ENCODE results near the gene LAMC3. TPM values are rescaled to one million over a fixed set of nuclear protein-coding genes. Genes with fewer than 3 reads are reported as not detected.

Gene LAMC3
- polyA plus RNA-seq, 1 donor from 2014 or later, result 0.04 TPM

- no peaks in the 10 kb centered on the region for H4K20me1 ChIP-seq (ENCODE audit: insufficient read depth)
- H3K27me3 ChIP-seq (ENCODE audit: insufficient read depth, low read depth, low read length), result peaks cover 18% of the 10 kb centered on the region
- no peak overlapping the region for H3K4me2 ChIP-seq (ENCODE audit: low read length)
- H3K9me2 ChIP-seq (ENCODE audit: insufficient read depth, low read length), result no peaks in the 10 kb centered on the region
- H3K27ac ChIP-seq (ENCODE audit: low read length), result no peak overlapping the region
- TF ChIP-seq TAF1 (IDR thresholded peaks at IDR 0.05; ENCODE audit: low read depth) (no peak), EP300 (conservative IDR thresholded peaks at IDR 0.05; ENCODE audit: poor library complexity, severe bottlenecking) (no peak), SMC3 (conservative IDR thresholded peaks at IDR 0.05; ENCODE audit: poor library complexity) (no peak), RAD21 (conservative IDR thresholded peaks at IDR 0.05) (no peak), CTCF (IDR thresholded peaks at IDR 0.05; ENCODE audit: poor library complexity, severe bottlenecking) (no peak), EZH2 (IDR thresholded peaks at IDR 0.05; ENCODE audit: borderline replicate concordance, insufficient read depth, low read length, poor library complexity, severe bottlenecking) (no peak), REST (IDR thresholded peaks at IDR 0.05; ENCODE audit: borderline replicate concordance) (no peak), POLR2AphosphoS5 (IDR thresholded peaks at IDR 0.05) (no peak), MXI1 (conservative IDR thresholded peaks at IDR 0.05; ENCODE audit: poor library complexity, severe bottlenecking) (no peak)
- H3K79me2 ChIP-seq (replicated peaks; ENCODE audit: insufficient read depth, low read length), result no peaks in the 10 kb centered on the region
- no peaks in the 10 kb centered on the region for H3K9me3 ChIP-seq (ENCODE audit: low read length)
- no peaks in the 10 kb centered on the region for H3K36me3 ChIP-seq (ENCODE audit: insufficient read depth, low read length)
- H3K4me3 ChIP-seq (ENCODE audit: low read length), result no peak overlapping the region
- H3K9ac ChIP-seq (ENCODE audit: low read length), result no peak overlapping the region
- H2AFZ ChIP-seq (ENCODE audit: low read depth, low read length), result no peak overlapping the region
- H3F3A ChIP-seq (ENCODE audit: insufficient read depth, low read length, poor library complexity, severe bottlenecking), result no peaks in the 10 kb centered on the region
These were observed 4.2 kb downstream of the LAMC3 start for GRCh38 chr9:131013015-131013755.

GRCh38 chr9:131013771-131014676 is 5.0 kb downstream of the LAMC3 start:
- Histone ChIP-seq H3K27ac (ENCODE audit: low read length) (no peak overlapping the region), H4K20me1 (ENCODE audit: insufficient read depth) (no peaks in the 10 kb centered on the region), H3K4me3 (ENCODE audit: low read length) (no peak overlapping the region), H3K36me3 (ENCODE audit: insufficient read depth, low read length) (no peaks in the 10 kb centered on the region), H3K27me3 (ENCODE audit: insufficient read depth, low read depth, low read length) (peaks cover 11% of the 10 kb centered on the region), H3K9ac (ENCODE audit: low read length) (no peak overlapping the region), H2AFZ (ENCODE audit: low read depth, low read length) (no peak overlapping the region), H3K9me3 (ENCODE audit: low read length) (no peaks in the 10 kb centered on the region), H3F3A (ENCODE audit: insufficient read depth, low read length, poor library complexity, severe bottlenecking) (no peaks in the 10 kb centered on the region), H3K9me2 (ENCODE audit: insufficient read depth, low read length) (no peaks in the 10 kb centered on the region), H3K4me2 (ENCODE audit: low read length) (no peak overlapping the region), H3K79me2 (replicated peaks; ENCODE audit: insufficient read depth, low read length) (no peaks in the 10 kb centered on the region)
- TF ChIP-seq TAF1 (IDR thresholded peaks at IDR 0.05; ENCODE audit: low read depth), result no peak
- no peak for TF ChIP-seq EZH2 (IDR thresholded peaks at IDR 0.05; ENCODE audit: borderline replicate concordance, insufficient read depth, low read length, poor library complexity, severe bottlenecking)
- no peak for TF ChIP-seq CTCF (IDR thresholded peaks at IDR 0.05; ENCODE audit: poor library complexity, severe bottlenecking)
- TF ChIP-seq SMC3 (conservative IDR thresholded peaks at IDR 0.05; ENCODE audit: poor library complexity), result no peak
- TF ChIP-seq REST (IDR thresholded peaks at IDR 0.05; ENCODE audit: borderline replicate concordance), result no peak
- TF ChIP-seq MXI1 (conservative IDR thresholded peaks at IDR 0.05; ENCODE audit: poor library complexity, severe bottlenecking), result no peak
- TF ChIP-seq RAD21 (conservative IDR thresholded peaks at IDR 0.05), result no peak
- no peak for TF ChIP-seq EP300 (conservative IDR thresholded peaks at IDR 0.05; ENCODE audit: poor library complexity, severe bottlenecking)
- no peak for TF ChIP-seq POLR2AphosphoS5 (IDR thresholded peaks at IDR 0.05)

Measured in neural cell (in vitro differentiated cells).